GM19193 (cell line): ENCODE results near the gene PRDX3.

ENCODE experiments used
- POLR2A ChIP-seq: IDR thresholded peaks from 4 replicates; pipeline ENCODE4 v1.6.1; 2011; ENCODE audit not compliant: insufficient read depth, insufficient read length; ENCODE audit errors: extremely low read depth

Gene PRDX3

DNA sequence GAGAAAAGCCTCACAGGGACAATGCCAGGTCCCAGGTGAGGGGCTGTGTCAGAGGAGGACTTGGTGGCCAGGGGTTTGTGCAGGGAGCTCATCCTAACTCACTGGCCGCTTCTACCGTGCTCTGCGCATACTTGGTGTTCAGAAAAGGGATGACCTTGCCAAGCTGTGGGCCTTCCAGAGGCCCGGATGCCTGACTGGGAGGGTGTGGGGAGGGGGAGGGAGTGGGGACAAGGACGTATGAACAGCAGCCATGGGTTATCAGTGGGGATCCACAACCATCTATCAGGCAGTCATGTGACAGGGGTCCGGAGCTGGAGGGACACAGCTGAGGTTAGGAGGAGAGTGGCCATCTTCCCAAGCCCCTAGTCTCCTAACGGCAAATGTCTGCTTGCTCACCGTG lies 19.3 kb downstream of the PRDX3 start:
- no peak for TF ChIP-seq POLR2A

DNA sequence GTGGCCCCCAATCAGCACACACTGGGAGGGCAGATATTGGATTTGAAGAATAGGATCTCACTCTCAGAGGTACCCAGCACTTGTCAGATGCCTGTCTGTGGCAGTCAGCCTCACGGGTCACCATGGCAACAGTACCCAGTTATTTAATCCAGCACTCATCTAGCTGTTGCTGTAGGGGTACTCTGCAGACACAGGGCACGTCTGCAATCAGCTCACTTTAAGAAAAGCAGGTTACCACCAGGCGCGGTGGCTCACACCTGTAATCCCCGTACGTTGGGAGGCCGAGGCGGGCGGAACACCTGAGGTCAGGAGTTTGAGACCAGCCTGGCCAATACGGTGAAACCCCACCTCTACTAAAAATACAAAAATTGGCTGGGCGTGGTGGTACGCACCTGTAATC lies 25.0 kb downstream of the PRDX3 start:
- no peak for TF ChIP-seq POLR2A

DNA sequence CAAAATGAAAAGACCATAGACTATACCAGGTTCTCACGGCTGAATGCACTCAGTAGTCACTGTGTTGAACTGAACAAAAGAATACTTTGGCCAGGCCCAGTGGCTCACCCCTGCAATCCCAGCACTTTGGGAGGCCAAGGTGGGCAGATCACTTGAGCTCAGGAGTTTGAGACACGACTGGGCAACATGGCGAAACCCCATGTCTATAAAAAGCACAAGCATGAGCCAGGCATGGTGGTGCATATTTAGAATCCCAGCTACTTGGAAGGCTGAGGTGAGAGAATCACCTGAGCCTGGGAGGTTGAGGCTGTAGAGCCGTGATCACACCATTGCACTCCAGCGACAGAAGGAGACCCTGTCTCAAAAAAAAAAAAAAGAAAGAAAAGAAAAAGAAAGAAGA lies 25.6 kb downstream of the PRDX3 start:
- no peak for TF ChIP-seq POLR2A

DNA sequence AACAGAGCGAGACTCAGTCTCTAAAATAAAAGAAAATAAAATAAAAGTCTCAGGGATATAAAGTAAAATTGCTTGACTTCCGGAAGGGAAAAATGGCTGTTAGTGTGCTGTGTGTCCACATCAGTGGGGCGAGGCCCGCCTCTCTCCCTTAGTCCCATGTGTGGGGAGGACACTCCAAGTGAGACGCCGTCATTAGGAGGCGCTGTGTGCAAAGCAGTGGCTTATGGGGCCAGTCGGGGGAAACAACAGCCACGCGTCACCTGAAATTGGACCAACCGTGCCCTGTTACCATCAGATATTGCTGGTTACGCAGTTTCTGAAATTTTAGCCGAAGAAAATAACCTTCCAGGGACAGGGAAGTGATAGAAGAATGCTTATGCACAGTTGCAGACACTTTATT lies 28.9 kb downstream of the PRDX3 start:
- TF ChIP-seq POLR2A, result no peak

DNA sequence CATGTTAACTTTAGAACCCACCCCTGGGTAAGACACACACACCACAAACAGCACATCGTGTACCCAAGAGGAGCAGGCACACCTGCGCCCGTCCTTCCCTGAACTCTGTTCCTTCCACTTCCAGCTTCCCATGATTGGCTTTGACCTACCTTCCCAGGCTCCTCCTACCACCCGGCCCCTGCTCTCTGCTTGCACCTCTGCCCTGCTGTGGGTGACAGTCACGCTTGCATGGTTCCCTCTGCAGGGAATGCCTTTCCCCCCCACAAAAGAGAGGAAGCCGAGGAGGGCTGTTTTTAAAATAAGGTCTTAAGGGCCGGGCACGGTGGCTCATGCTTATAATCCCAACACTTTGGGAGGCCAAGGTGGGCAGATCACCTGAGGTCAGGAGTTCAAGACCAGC lies 29.5 kb downstream of the PRDX3 start:
- no peak for TF ChIP-seq POLR2A

DNA sequence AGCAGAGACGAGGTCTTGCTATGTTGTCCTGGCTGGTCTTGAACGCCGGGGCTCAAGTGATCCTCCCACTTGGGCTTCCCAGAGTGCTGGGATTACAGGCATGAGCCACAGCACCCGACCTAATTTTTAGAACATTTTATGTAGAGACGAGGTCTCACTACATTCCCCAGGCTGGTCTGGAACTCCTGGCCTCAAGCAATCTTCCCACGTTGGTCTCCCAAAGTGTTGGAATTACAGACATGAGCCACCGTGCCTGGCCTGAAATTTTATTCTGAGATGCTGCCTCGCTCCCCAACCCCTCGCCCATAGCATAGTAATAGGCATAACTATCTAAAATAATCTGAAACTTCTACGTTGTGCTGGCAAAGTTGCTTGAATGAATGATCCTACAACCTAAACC lies 35.0 kb downstream of the PRDX3 start:
- no peak for TF ChIP-seq POLR2A

DNA sequence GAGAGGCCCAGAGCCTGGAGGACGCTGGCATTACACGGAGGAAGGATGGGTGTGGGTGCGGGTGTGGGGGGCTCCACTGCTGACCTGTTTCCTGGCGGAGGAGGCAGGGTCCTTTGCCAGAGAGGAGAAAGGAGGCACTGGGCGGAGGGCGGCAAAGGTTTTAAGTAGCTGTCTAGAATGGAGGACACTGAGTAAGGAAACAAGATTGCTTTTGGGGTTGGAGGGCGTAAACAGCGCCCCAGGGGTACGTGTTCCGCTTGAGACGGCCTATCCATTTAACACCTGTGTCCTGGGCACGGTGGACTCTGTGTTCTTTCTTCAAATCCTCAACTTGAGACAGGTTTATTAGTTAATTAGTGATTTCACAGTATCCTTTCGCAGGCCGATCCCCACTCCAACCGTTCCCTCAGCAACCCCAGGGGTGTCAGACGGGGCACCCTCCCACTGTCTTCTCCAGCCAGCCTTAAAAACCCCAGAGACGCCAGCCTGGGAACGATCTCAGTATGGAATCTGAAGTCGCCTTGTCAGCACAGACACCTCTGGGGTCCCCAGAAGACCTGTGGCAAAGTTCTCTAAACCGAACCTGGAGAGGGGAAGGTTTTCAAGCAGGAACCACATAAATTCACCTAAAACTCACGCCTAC lies 37.9 kb downstream of the PRDX3 start:
- TF ChIP-seq POLR2A, result no peak

DNA sequence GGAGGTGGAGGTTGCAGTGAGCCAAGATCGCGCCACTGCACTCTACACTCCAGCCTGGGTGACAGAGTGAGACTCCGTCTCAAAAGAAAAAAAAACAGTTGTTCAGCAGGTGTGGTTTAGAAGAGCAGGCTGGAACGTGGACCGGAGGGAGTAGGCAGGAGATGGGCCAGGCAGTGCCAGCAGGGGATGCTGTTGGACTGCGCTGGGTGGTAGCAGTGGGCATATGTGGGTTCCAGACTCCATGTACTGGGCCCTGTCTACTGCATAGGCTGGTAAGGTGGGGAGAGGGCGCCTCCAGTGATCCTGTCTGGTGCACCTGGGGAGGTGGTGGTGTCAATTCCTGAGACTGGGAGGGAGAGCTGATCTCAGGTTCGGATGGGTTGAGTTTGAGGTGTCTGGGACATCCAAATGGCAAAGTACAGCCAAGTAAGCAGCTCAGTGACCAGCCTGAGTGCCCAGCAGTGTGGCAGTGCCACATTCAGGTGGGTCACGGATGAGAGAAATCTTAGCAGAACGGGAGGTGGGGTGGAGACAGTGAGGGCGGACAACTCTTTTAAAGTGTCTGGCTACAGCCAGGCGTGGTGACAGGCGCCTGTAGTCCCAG lies 39.0 kb downstream of the PRDX3 start:
- TF ChIP-seq POLR2A, result no peak

DNA sequence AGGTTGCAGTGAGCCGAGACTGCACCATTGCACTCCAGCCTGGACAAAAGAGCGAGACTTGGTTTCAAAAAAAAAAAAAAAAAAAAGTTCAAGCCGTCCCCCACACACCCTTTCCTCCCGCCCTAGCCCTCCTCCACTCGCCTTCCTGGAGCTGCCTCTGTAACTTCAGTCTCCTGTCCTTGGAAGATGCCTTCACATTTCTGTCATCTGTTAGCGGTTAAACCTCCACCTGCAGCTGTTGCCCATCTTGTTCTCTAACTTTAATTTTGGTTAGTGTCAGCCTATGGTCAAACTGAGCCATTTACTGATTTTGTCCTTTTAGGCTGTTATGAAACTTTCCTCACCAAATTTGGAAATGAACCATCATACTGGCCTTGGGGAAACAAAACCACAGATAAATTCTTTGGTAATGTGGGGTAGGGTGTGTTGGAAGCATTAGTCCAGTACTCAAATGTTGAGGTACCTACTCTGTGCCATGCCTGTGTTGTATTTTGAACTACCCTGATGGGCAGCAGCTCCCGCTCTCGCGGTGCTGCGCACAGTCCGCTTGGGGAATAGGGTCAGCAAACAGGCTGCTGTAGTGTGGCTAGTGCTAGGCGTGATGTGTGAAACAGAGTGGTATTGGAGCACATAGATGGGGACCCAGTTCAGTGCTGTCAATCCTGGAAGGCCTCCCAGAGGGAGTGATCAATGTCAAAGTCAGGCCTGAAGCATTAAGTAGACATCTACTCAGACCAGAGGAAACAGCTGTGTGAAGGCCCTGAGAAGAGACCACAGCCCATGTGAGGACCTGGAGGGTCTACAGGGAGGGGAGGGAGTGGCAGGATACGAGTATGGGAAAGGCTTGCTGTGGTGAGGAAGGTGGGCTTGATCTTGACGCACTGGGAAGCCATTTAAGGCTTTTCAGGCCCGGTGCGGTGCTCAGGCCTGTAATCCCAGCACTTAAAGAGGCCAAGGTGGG lies 40.0 kb downstream of the PRDX3 start:
- TF ChIP-seq POLR2A, result no peak

DNA sequence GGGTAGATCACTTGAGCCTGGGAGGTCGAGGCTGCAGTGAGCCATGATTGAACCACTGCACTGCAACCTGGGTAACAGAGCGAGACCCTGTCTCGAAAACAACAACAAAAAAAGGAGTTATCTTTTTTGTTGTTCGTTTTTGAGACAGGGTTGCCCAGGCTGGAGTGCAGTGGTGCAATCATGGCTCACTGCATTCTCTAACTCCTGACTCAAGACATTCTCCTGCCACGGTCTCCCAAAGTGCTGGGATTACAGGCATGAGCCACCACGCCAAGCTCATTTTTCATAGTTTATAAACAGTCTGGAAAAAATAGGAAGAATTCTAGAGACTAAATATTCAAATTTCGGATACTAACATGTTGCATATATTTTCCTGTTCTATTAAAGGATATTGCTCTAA lies 42.5 kb downstream of the PRDX3 start:
- TF ChIP-seq POLR2A, result no peak

DNA sequence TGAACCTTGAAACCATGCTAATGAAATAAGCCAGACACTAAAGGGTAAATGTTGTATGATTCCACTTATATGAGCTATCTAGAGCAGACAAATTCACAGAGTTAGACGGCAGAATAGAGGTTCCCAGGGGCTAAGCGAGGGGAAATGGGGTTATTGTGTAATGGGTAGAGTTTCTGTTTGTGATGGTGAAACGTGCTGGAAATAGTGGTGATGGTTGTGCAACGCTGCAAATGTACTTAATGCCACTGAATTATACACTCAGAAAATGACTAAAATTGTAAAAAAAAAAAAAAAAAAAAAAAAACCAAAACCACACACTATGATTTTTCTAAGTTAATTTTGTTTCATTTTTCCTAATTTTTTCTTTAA lies 43.1 kb downstream of the PRDX3 start:
- TF ChIP-seq POLR2A, result no peak

DNA sequence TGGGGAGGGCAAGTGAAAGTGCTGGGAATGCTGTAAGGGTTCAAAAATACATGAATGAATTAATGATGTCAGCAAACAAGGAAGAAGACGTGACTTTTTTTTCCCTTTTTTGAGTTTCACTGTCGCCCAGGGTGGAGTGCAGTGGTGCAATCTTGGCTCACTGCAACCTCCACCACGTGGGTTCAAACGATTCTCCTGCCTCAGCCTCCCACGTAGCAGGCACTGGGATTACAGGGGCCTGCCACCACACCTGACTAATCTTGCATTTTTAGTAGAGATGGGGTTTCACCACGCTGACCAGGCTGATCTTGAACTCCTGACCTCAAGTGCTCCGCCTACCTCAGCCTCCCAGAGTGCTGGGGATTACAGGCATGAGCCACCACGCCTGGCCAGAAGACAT lies 44.7 kb downstream of the PRDX3 start:
- TF ChIP-seq POLR2A, result no peak

DNA sequence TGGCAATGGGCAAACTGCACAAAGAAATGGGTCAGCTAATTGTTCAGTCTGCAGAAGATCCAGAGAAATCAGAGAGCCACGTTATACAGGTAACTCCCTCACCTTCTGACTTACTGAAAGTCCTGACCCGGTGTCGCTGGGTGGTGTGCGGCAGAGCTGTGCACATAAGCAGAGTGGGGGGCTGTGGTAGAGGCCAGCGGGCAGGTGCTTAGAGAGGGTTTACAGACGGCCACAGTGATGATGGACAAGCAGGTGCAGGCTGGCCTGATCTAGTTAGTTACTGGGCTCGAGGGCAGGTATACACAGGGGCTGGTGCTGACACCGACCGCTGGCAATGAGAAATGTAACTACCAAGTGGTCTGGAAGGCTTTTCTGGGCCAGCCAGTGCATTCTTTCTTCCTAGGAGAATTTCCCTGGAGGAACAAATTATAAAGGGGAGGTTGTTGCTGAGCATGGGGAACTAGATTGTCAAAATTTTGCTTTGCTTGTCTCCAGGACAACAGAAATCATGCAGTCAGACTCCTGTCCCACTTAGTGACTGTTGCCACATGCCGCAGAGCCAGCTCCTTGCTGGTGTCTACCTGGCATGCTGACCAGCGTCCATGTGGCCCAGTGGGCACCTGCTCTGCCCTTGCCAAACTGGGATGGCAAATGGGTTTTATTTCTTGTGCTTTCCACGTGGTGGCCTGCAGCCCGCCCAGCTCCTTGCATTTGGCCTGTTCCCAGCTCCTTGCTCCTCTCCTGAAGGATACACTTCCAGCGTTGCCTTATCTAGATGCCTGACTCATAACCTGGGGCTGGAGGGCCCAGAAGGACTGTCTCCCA lies 45.9 kb downstream of the PRDX3 start:
- TF ChIP-seq POLR2A, result no peak

DNA sequence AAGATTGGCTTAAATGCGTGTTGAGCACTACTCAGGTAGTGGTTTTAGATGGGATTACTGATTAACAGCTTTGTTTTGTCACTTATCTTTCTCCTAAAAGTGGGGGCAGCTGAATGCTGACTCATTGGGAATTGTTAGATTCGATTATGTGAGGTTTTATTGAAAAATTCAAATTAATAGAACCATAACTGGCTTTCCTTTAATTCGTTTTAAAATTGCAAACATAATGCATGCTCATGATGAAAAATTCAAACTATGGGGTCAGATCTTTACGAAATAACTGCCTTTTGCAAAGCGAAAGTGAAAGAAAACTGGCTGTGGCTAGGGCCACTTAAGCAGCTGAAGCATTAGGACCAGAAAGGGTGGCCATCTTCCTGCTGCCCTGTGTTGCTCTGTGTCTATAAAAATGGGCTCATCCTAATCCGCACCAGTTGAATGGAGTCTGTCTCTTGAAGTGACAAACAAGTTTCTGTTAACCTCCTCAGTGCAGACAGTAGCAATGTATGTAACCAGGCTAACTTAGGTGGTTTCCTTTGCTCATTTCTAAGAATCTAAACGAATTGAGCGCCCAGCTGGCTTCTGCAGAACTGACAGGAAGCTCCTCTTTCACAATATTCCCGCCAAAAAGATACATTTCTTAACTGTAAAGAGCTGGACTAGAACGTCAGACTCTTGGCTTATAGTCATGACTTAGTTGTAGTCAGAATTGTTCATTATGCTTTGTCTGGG lies 46.9 kb downstream of the PRDX3 start:
- no peak for TF ChIP-seq POLR2A
